G401.6 (cell line): ENCODE data around the gene ITPR3.
A peak's percentile ranks its signal among the peaks of the same experiment; 100 is the strongest.

Experiments used
- FAIRE-seq: peaks from 2 replicates; lab custom pipeline; 2012; peaks lifted over from hg19 to GRCh38; lab: Jason Lieb, UNC

Gene ITPR3

DNA sequence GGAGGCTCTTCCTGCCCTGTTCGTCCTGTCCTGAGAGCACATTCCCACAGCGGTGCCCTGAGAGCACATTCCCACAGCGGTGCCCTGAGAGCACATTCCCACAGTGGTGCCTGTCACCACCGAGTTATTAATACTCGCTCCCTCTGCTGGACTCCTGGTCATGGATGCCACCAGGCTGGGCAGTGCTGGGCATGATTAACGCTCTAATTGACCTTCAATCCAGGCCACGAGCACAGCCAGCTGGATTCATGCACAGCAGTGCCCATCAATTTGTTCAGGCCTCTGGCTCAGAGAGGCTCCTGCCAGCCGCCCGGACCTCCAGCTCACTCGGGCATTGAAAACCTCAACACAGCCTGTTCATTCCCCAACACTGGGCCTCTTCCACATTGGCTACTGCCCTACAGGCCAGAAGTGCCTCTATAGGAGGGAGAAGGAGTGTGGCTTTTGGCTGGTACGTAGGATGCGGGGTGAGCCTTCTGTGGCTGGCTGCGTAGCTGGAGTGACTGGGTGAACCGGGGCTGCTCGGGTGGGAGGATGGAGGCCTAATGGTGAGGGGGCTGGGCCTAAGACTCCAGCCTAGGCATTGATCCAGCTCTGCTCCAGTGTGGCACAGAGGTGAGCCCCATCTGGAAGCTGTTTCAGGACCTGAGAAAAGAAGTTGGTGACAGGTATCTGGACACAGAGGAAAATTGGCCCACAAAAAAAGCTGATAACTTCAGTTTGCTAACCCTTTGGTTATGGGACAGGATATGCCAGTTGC is 116.3 kb downstream of the ITPR3 start:
- FAIRE-seq: no peak

DNA sequence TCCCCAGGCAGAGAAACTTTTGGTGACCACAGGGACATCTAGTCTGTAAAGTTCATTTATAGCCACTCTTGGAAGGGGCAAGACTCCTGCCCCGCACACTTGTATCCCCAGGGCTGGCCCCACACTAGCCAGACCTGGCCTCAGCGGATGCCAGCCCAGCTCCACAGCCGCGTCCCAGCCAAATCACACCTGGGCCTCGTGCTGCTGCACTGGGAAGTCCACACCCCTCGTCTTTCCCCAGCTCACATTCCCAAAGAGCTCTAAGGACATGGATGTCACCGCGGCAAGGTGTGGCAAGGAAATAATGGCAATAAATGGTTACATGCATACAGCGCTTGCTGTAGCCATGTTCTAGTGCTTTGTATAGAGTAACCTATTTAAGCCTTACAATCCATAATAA is 117.0 kb downstream of the ITPR3 start:
- no peak for FAIRE-seq

DNA sequence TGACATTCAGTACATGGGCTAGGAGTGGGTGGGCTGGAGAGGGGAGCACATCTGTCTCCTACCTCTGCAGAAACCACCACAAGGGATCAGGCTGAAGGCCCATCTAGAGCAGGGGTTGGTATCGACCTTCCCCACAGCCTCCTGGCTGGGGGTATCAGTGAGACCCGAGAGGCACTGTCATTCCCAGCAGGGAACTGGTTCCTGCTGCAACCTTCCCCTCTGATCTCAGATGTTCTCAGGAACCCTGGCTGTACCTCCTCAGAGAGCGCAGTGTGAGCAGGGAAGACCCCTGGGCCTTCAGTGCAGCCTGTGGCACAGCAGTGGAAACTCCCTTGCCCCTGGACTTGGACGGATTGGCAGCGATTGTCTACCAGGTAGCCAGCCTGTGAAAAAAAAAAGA is 117.8 kb downstream of the ITPR3 start:
- no peak for FAIRE-seq

DNA sequence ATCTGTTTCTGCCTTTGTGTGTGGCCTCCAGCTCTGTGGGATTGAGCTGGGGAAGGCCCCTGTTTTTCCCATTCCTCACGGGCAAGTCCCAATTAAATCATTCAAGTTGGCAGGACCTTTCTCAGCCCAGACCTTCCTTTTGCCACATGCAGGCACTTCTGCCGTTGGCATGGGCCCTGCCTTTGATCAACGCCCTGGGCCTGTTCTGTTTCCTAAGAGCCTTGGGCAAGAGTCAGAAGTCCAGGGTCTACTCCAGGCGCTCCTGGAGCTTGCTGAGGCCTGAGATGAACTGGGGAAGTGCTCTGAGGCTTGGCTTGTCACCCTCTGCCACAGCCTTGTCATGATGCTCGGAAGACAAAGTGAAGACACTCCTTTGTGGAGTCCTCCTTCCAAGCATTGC is 118.4 kb downstream of the ITPR3 start:
- FAIRE-seq: no peak

DNA sequence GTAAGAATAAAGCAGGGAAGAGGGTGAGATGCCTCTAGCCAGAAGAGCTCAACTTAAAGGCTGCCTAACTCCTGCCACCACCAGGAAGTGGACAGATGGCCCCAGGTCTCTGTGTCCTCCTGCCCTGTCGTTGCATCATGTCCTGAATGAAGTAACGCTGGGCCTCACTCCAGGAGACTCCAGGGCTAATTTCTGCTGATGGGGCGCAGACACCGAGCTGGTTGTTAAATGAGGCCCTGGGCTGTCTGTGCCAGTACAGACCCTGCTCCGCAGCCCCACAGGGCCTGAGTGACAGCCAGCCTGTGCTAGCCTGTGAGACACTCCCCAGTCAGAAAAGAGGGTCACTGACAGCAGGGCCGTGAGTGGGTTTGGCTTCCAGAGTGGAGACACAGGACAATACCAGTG is 119.1 kb downstream of the ITPR3 start:
- FAIRE-seq: no peak

DNA sequence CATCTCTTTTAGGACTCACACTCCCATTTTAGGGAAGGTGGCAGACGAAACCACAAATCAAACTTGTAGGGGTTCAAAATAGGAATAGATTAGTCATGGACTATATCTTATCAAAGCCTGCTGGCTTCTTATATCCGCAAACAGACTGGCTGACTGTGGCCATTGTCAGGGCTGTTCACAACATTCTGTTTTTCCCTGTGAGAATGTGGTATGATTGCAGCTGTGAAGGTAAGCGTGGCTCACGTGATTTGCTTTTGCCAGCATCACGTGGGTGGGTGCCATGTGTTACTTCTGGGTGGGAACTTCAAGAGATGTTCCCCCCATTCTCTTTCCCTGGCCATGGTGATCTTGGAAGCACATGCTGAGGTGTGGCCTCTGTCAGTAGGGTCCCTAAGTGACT is 119.7 kb downstream of the ITPR3 start:
- FAIRE-seq: no peak

DNA sequence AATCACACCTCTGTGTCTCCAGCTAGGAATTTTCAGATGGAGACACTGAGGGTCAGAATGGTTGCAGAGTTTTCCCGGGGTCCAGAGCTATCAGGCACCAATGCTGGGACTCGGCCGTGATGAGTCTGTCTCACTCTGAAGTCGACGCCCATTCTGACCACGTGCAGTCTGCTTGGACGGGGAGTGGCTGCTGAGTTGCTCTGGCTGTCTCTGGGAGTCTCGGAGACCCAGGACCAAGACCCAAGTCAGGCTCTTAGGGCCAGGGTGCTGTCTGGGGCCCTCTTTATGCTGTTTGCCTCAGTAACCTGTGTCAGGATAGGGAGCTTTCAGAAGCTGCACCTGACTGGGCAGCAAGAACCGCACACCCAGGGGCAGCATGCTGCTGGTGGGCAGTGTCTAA is 121.0 kb downstream of the ITPR3 start:
- no peak for FAIRE-seq

DNA sequence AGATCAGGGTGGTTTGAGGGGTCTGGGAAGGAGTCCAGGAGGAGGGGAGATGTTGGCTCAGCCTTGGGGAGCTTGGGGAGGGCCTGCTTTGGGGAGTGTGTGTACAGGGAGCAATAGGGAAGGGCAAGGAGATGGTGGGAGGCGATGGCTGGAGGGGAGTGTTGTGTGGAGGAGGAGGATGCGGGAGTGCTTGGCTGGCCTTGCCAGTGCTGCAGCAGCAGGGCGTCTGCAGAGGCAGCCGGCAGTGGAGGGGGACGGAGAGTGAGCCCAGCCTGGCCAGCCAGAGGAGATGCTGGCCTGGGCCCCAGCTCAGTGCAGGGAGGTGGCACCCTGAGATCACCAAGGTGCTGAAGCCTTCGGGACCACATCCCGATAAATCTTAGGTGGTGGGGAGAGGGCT is 121.7 kb downstream of the ITPR3 start:
- FAIRE-seq: no peak

DNA sequence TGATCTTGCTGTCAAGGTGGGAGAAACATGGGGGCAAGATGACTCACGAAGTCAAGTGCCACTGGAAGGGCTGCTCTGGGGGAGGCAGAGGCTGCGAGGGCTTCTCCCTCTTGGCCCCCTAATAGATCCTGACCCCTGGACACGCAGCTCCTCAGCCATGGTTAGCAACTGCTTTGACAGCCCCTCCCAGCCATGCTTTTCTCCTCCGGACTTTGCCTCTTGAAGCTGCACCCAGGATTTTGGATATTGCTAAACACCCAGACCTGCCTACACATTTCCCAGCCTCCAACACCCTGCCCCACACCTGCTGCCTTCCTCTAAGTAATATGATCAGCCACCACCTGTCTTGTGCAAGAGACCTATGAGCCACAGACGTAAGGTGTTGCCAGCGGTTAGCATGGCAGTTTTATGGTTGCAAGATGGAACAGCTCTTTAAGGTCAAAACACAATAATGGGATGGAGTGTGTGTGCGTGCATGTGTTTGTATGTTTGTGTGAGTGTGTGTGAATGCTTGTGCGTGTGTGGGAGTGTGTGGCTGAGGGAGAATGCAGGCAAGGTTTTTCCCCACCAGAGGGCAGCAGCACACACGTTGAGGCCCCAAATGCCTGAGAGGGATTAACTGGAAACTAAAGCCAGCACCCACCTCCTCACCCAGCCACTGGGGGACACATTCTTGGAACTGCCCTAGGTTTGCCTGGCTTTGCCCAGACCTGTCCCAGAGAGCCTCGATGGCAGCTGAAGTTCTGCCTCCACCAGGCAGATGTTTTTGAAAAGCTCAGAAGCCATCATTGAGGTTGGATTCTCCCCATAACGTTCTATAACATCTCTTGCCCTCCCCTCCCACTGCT is 123.1 kb downstream of the ITPR3 start:
- peak; percentile 89 for FAIRE-seq

DNA sequence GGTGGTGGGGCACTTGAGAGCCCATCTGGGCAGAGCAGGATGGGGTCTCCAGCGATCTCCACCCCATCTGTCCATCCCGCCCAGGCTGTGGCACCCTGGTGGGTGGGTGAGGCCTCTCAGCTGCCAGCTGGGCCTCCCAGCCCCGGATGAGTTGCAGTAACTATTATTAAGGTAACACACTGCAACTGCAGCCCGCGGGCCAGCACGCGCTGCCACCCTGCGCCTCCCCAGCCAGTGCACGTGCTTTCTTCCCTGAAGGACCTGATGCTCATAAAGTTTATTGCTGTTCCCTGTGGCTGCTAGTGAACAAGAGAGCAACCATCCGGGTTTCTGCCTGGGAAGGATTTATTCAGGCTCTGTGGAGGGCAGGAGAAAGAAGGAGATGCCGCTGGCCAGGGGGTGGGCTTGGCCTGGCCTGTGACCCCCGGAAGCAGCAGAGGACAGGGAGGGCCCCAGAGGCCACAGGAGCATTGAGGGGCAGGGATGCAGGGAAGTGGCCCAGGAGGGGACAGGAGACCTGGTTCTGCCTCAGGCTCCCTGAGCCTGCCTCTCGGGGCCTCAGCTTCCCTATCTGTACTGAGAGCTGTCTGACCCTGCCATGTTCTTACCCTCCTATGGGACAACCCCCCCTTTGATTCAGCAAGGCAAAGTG is 123.9 kb downstream of the ITPR3 start:
- FAIRE-seq: peak; percentile 90

DNA sequence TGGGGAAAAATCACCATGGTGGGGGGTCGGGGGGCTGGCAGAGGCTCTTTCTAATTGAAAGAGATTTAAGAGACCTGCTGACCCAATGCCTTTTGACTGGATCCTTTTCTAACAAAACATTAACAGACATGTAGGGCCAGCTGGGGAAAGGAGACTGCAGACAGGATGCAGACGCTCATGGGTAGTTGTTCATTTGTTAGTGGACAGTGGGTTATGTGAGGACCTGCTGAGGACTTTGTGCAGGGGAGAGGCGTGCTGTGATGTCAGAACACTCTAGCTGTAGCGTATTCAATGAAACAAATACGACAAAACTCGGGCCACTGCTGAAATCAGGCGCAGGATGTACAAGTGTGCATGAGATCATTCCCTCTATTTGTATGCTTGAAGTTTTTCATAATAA is 124.4 kb downstream of the ITPR3 start:
- no peak for FAIRE-seq
